ENCODE data around the gene NRP2.

- TF ChIP-seq CHD2 (IDR thresholded peaks at IDR 0.05; ENCODE audit: low read length, partially characterized antibody) (no peak), CTCF (IDR thresholded peaks at IDR 0.05) (no peak), REST (IDR thresholded peaks at IDR 0.05) (no peak), MYC (IDR thresholded peaks at IDR 0.05; ENCODE audit: borderline replicate concordance, low read length) (no peak), POLR2A (IDR thresholded peaks at IDR 0.05; ENCODE audit: low read length) (no peak), SMC3 (IDR thresholded peaks at IDR 0.05) (no peak), CBX2 (IDR thresholded peaks at IDR 0.05; ENCODE audit: borderline replicate concordance, low read depth) (no peak)
Measured at GRCh38 chr2:205770577-205770976, 88.3 kb downstream of the NRP2 start.

All from A549 (cell line).